H1 (cell line): Measurements from ENCODE around the gene ZBTB16. TPM values are rescaled to one million over a fixed set of nuclear protein-coding genes. Genes with fewer than 3 reads are reported as not detected.

Source experiments
- CTCF ChIA-PET: fragments of 300-600 bp; sonication (Branson Sonifier 250); formaldehyde crosslinking; loops from one replicate; lab custom pipeline; 2021; ENCODE audit not compliant: partially characterized antibody; lab: Charles Lee
- POLR2A ChIA-PET: fragments of 300-600 bp; sonication (Branson Sonifier 250); formaldehyde crosslinking; loops from one replicate; lab custom pipeline; 2021; ENCODE audit warnings: inconsistent platforms; ENCODE audit not compliant: partially characterized antibody; lab: Charles Lee
- DNase-seq, 2 experiments: peaks; one replicate each; pipeline versions ENCODE4 v3.0.0 to v3.0.0-alpha.2; 2010 to 2022; ENCODE audit warnings: low spot score in 2 of 2, low read depth in 1 of 2, mixed read lengths in 1 of 2
- FAIRE-seq: peaks from 2 replicates; lab custom pipeline; 2011; peaks lifted over from hg19 to GRCh38; lab: Jason Lieb, UNC
- H2AFZ ChIP-seq: 2 replicates; pipeline ENCODE4 v1.8.1; 2012; ENCODE audit warnings: low read length, inconsistent platforms
- H2AK5ac ChIP-seq: 2 replicates; pipeline ENCODE4 v1.6.1; 2013; ENCODE audit warnings: low read depth, low read length
- H2BK120ac ChIP-seq: replicated peaks from 2 replicates; pipeline ENCODE3; 2013; ENCODE audit warnings: low read depth, low read length, inconsistent platforms
- H2BK12ac ChIP-seq: 2 replicates; pipeline ENCODE4 v1.6.1; 2013; ENCODE audit warnings: low read depth, low read length
- H2BK15ac ChIP-seq: 2 replicates; pipeline ENCODE4 v1.6.1; 2013; ENCODE audit warnings: low read length
- H2BK20ac ChIP-seq: 2 replicates; pipeline ENCODE4 v1.6.1; 2013; ENCODE audit warnings: low read length
- H2BK5ac ChIP-seq: 2 replicates; pipeline ENCODE4 v1.6.1; 2013; ENCODE audit warnings: low read depth, low read length
- H3K14ac ChIP-seq: 2 replicates; pipeline ENCODE4 v1.6.1; 2013; ENCODE audit warnings: inconsistent platforms; ENCODE audit not compliant: insufficient read length
- H3K18ac ChIP-seq: 2 replicates; pipeline ENCODE4 v1.6.1; 2013; ENCODE audit warnings: low read length; ENCODE audit errors: extremely low read depth
- H3K23ac ChIP-seq: 2 replicates; pipeline ENCODE4 v1.6.1; 2013; ENCODE audit warnings: inconsistent platforms; ENCODE audit not compliant: insufficient read length
- H3K23me2 ChIP-seq: 2 replicates; pipeline ENCODE4 v1.6.1; 2013; ENCODE audit warnings: low read depth, low read length
- H3K27ac ChIP-seq: 2 replicates; pipeline ENCODE4 v1.6.1; 2011; ENCODE audit warnings: low read depth, low read length, inconsistent platforms
- H3K27me3 ChIP-seq, 4 experiments: replicated peaks in 1 of 4; 1 replicate in 1 of 4; 2 replicates in 3 of 4; pipeline versions ENCODE4 v1.6.1 to v1.8.1; 2011 to 2013; ENCODE audit warnings: low read length in 3 of 4, mild to moderate bottlenecking in 3 of 4, inconsistent platforms in 2 of 4, mixed read lengths in 2 of 4, moderate library complexity in 1 of 4; ENCODE audit not compliant: control insufficient read depth in 3 of 4, insufficient read depth in 3 of 4; ENCODE audit errors: extremely low read depth in 1 of 4
- H3K36me3 ChIP-seq, 4 experiments: 2 replicates each; pipeline versions ENCODE4 v1.6.1 to v1.8.1; 2011 to 2013; ENCODE audit warnings: mild to moderate bottlenecking in 4 of 4, low read length in 3 of 4, moderate library complexity in 2 of 4, control low read depth in 1 of 4, inconsistent platforms in 1 of 4; ENCODE audit not compliant: insufficient read depth in 4 of 4, control insufficient read depth in 2 of 4
- H3K4ac ChIP-seq: replicated peaks from 2 replicates; pipeline ENCODE3; 2013; ENCODE audit warnings: low read length, low read depth, mixed read lengths, inconsistent platforms; ENCODE audit not compliant: insufficient read length
- H3K4me1 ChIP-seq, 4 experiments: replicated peaks in 1 of 4; 1 replicate in 1 of 4; 2 replicates in 3 of 4; pipeline versions ENCODE4 v1.6.1 to v1.8.1; 2011 to 2013; ENCODE audit warnings: low read length in 3 of 4, inconsistent platforms in 2 of 4, mixed read lengths in 1 of 4; ENCODE audit not compliant: insufficient read depth in 4 of 4, control insufficient read depth in 3 of 4
- H3K4me2 ChIP-seq, 2 experiments: 2 replicates each; pipeline versions ENCODE4 v1.6.1 to v1.8.1; 2011 to 2013; ENCODE audit warnings: low read depth in 2 of 2, low read length in 2 of 2, control low read depth in 1 of 2, inconsistent platforms in 1 of 2, mild to moderate bottlenecking in 1 of 2; ENCODE audit not compliant: insufficient read depth in 1 of 2
- H3K4me3 ChIP-seq, 4 experiments: fragments of 200-600, 300-600 bp in 1 of 4; sonication (generic), shearing (Covaris generic), sonication (Bioruptor Twin) in 1 of 4; 2 replicates each; pipeline versions ENCODE4 v1.5.1 to v1.8.1; 2011 to 2016; ENCODE audit warnings: low read length in 4 of 4, low read depth in 3 of 4, control low read depth in 2 of 4, inconsistent platforms in 2 of 4, mild to moderate bottlenecking in 2 of 4, mixed read lengths in 1 of 4, moderate library complexity in 1 of 4; ENCODE audit not compliant: insufficient read depth in 2 of 4; ENCODE audit errors: extremely low read depth in 1 of 4
- H3K56ac ChIP-seq: replicated peaks from 2 replicates; pipeline ENCODE3; 2013; ENCODE audit warnings: low read depth, mild to moderate bottlenecking, mixed read lengths, low read length, inconsistent platforms; ENCODE audit not compliant: insufficient read length
- H3K79me1 ChIP-seq: 2 replicates; pipeline ENCODE4 v1.6.1; 2013; ENCODE audit warnings: low read depth, low read length, control low read depth
- H3K79me2 ChIP-seq, 2 experiments: 2 replicates each; pipeline versions ENCODE4 v1.6.1 to v1.8.1; 2012 to 2013; ENCODE audit warnings: low read length in 2 of 2, mild to moderate bottlenecking in 2 of 2, inconsistent platforms in 1 of 2; ENCODE audit not compliant: insufficient read depth in 2 of 2, control insufficient read depth in 1 of 2
- H3K9ac ChIP-seq, 4 experiments: replicated peaks in 1 of 4; 1 replicate in 1 of 4; 2 replicates in 3 of 4; pipeline versions ENCODE4 v1.6.1 to v1.8.1; 2011 to 2013; ENCODE audit warnings: low read depth in 3 of 4, low read length in 3 of 4, control low read depth in 2 of 4, mild to moderate bottlenecking in 2 of 4, moderate library complexity in 2 of 4, inconsistent platforms in 1 of 4; ENCODE audit errors: extremely low read depth in 1 of 4
- H3K9me3 ChIP-seq, 2 experiments: 2 replicates each; pipeline versions ENCODE4 v1.6.1 to v1.8.1; 2012 to 2013; ENCODE audit warnings: mild to moderate bottlenecking in 2 of 2, moderate library complexity in 2 of 2, control low read depth in 1 of 2, inconsistent platforms in 1 of 2, low read depth in 1 of 2, low read length in 1 of 2, mixed read lengths in 1 of 2; ENCODE audit not compliant: insufficient read depth in 2 of 2
- H4K20me1 ChIP-seq, 2 experiments: replicated peaks in 1 of 2; 2 replicates each; pipeline versions ENCODE3 to v1.8.1; 2011 to 2013; ENCODE audit warnings: inconsistent platforms in 2 of 2, low read length in 2 of 2, mild to moderate bottlenecking in 1 of 2; ENCODE audit not compliant: insufficient read depth in 2 of 2, control insufficient read depth in 1 of 2
- H4K5ac ChIP-seq: 2 replicates; pipeline ENCODE4 v1.6.1; 2013; ENCODE audit warnings: low read length, low read depth, mixed read lengths, inconsistent platforms; ENCODE audit not compliant: insufficient read length
- H4K8ac ChIP-seq: 2 replicates; pipeline ENCODE4 v1.8.0; 2013; ENCODE audit warnings: mild to moderate bottlenecking, moderate library complexity, low read length, inconsistent platforms; ENCODE audit not compliant: insufficient read depth; ENCODE audit errors: extremely low read depth
- H4K91ac ChIP-seq: replicated peaks from 2 replicates; pipeline ENCODE3; 2013; ENCODE audit warnings: low read length, mixed read lengths, inconsistent platforms; ENCODE audit not compliant: insufficient read length
- BCL11A ChIP-seq, 2 experiments: IDR thresholded peaks; one replicate each; pipeline ENCODE4 v1.6.1; 2011; ENCODE audit warnings: low read depth in 2 of 2, low read length in 2 of 2, mild to moderate bottlenecking in 2 of 2
- CEBPB ChIP-seq: IDR thresholded peaks from 2 replicates; pipeline ENCODE4 v1.6.1; 2012; ENCODE audit warnings: low read depth, low read length
- EGR1 ChIP-seq: IDR thresholded peaks from 2 replicates; pipeline ENCODE4 v1.6.1; 2011; ENCODE audit warnings: low read depth, low read length, borderline replicate concordance
- NANOG ChIP-seq: IDR thresholded peaks from 2 replicates; pipeline ENCODE4 v1.6.1; 2011; ENCODE audit warnings: low read length, low read depth, mild to moderate bottlenecking, inconsistent platforms; ENCODE audit not compliant: insufficient read depth, poor library complexity, severe bottlenecking
- YY1 ChIP-seq: IDR thresholded peaks from 2 replicates; pipeline ENCODE4 v1.6.1; 2011; ENCODE audit warnings: low read depth, mild to moderate bottlenecking, low read length
- ZNF274 ChIP-seq: IDR thresholded peaks from 2 replicates; pipeline ENCODE4 v1.7.0; 2012; ENCODE audit warnings: low read length, borderline replicate concordance; ENCODE audit errors: extremely low read depth
- whole genome bisulfite sequencing, 2 experiments: shearing (Covaris generic) in 1 of 2; methylation state at CpG; one replicate each; pipeline versions ENCODE4 v1.1.6 to v1.1.7; 2013 to 2015; ENCODE audit warnings: low lambda C conversion rate in 2 of 2, mixed read lengths in 2 of 2, inconsistent platforms in 1 of 2, low coverage in 1 of 2, missing lambda C conversion rate in 1 of 2; ENCODE audit not compliant: insufficient replicate concordance in 2 of 2, insufficient coverage in 1 of 2, insufficient read length in 1 of 2; ENCODE audit errors: extremely low coverage in 1 of 2, missing lambda C conversion rate in 1 of 2; 5-methylcytosine and 5-hydroxymethylcytosine counted together
- polyA plus RNA-seq, 7 experiments: library from polyadenylated mRNA; depleted of rRNA in 3 of 7; stranded (reverse) in 5 of 7; unstranded in 2 of 7; fragments of >200 nt in 5 of 7; fragments of 200-250 nt in 2 of 7; gene quantifications; 1 replicate in 5 of 7; 2 replicates in 1 of 7; 4 replicates in 1 of 7; pipeline versions ENCODE4 v1.2.1 to v1.2.3, GENCODE V29; 2011 to 2013; ENCODE audit warnings: missing spikeins in 2 of 7, mixed read lengths in 2 of 7
- total RNA-seq: library from RNA; stranded (reverse); fragmentation: NEBNext Ultra II Directional; extraction: Animal tissue kit (Norgen Biotek cat#: 25700); gene quantifications from 2 replicates; pipeline ENCODE4 v1.2.1, GENCODE V29; 2021

The ZBTB16 gene
- total and polyA plus RNA-seq, 2 of the 8 experiments (the other 6 are each of a cell fraction or from before 2014, with no cell fraction given) = 0.12 to 0.61 TPM

DNA sequence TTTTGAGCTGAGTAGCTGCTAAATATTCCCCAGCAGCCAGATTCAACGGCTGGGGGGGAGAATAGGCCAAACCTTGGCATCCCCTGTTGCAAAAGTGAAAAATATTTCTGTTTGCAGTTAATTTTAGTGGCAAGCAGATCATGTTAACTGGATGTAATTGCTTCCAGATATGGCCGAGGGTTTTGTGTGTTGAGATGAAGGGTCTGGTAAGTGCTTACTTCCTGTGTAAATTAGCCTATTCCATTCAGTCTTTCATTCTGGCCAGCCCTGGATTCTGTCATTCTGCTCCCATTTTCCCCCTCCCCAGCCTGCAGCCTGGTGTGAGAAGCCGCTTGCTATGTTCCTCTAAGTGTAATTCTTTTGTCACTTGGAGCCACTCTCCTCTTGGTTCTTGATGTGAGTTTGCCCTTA, 17.4 kb downstream of the ZBTB16 start:
- H2AFZ ChIP-seq = no peak overlapping the region
- H3K4ac ChIP-seq = no peak overlapping the region
- WGBS, 2 experiments = 80% methylated on average over 3 of the region's 3 CpGs; no CpG with 5 or more reads in 1 of the 2 experiments
- no peak overlapping the region for H2BK120ac ChIP-seq
- H3K4me1 ChIP-seq = peaks cover 5 to 11% (median 9%) of the 10 kb centered on the region in 4 experiments
- no peak for TF ChIP-seq NANOG
- TF ChIP-seq EGR1 = no peak
- no peak for TF ChIP-seq ZNF274
- TF ChIP-seq BCL11A (IDR thresholded peaks at IDR 0.05; ENCODE audit: low read depth in 2 of 2, low read length in 2 of 2) = no peak
- TF ChIP-seq YY1 = no peak
- TF ChIP-seq CEBPB = no peak
- no peak overlapping the region for H3K14ac ChIP-seq
- DNase-seq = no peak
- H3K4me2 ChIP-seq = no peak overlapping the region
- H3K79me1 ChIP-seq = no peaks in the 10 kb centered on the region
- H3K4me3 ChIP-seq = no peak overlapping the region
- H3K56ac ChIP-seq = no peak overlapping the region
- no peak overlapping the region for H2BK5ac ChIP-seq
- H3K9ac ChIP-seq = no peak overlapping the region
- no peak overlapping the region for H2BK20ac ChIP-seq
- no peaks in the 10 kb centered on the region for H3K23me2 ChIP-seq
- H3K79me2 ChIP-seq = no peaks in the 10 kb centered on the region
- no peak overlapping the region for H2AK5ac ChIP-seq
- H3K23ac ChIP-seq = no peak overlapping the region
- H3K9me3 ChIP-seq = no peaks in the 10 kb centered on the region
- peaks cover 3 to 35% (median 30%) of the 10 kb centered on the region in 4 experiments; a peak in 6 of 7 replicates for H3K27me3 ChIP-seq
- ChIA-PET POLR2A (no interaction called here), CTCF (interaction anchor here (0.7 to 1.4 kb wide), 5 partner anchors 8 to 131 kb away, joined by 3 to 4 read pairs (median 3); no protein-coding TSS in a partner anchor)
- no peak overlapping the region for H3K18ac ChIP-seq
- H2BK12ac ChIP-seq = no peak overlapping the region
- H3K27ac ChIP-seq = no peak overlapping the region
- no peaks in the 10 kb centered on the region for H3K36me3 ChIP-seq
- no peak overlapping the region for H4K8ac ChIP-seq
- H4K20me1 ChIP-seq = no peaks in the 10 kb centered on the region
- FAIRE-seq = no peak
- no peak overlapping the region for H4K91ac ChIP-seq
- no peak overlapping the region for H4K5ac ChIP-seq
- H2BK15ac ChIP-seq = no peak overlapping the region
